ENCODE measurements around the gene AQP12B.
"Not testable (repeated sequence)": the region's sequence is repeated elsewhere in the genome, so short reads cannot be mapped to it uniquely, and the experiment has no call there.

Gene AQP12B

GRCh38 chr2:240682431-240683224 lies at the start of gene AQP12B:
Gene AQP12B (minus strand): TSS chr2:240682885. CDS start chr2:240682837, 48 bp downstream.
- DNase-seq (ENCODE audit: low read depth); H3K4me3 ChIP-seq (ENCODE audit: low read depth, low read length): not testable (repeated sequence)

- no peak overlapping the region for H3K4me3 ChIP-seq (ENCODE audit: low read depth, low read length)
- TF ChIP-seq POLR2A (IDR thresholded peaks at IDR 0.05; ENCODE audit: extremely low read depth, insufficient read length) = no peak
- TF ChIP-seq MAX (IDR thresholded peaks at IDR 0.05; ENCODE audit: low read depth, low read length) = no peak
- no peak for TF ChIP-seq MYC (IDR thresholded peaks at IDR 0.05; ENCODE audit: low read depth, low read length)
- TF ChIP-seq CTCF (IDR thresholded peaks at IDR 0.05; ENCODE audit: low read depth, low read length) = no peak
- no peak for DNase-seq (ENCODE audit: low read depth)
Measured at GRCh38 chr2:240732184-240732583, 49.5 kb upstream of the AQP12B start.

- H3K4me3 ChIP-seq (ENCODE audit: low read depth, low read length) = no peak overlapping the region
- no peak for DNase-seq (ENCODE audit: low read depth)
- TF ChIP-seq MYC (IDR thresholded peaks at IDR 0.05; ENCODE audit: low read depth, low read length) = no peak
- no peak for TF ChIP-seq POLR2A (IDR thresholded peaks at IDR 0.05; ENCODE audit: extremely low read depth, insufficient read length)
- TF ChIP-seq MAX (IDR thresholded peaks at IDR 0.05; ENCODE audit: low read depth, low read length) = no peak
- TF ChIP-seq CTCF (IDR thresholded peaks at IDR 0.05; ENCODE audit: low read depth, low read length) = no peak
Measured at GRCh38 chr2:240731178-240731545, 48.5 kb upstream of the AQP12B start.

GRCh38 chr2:240730501-240731177 lies 48.0 kb upstream of the AQP12B start:
- TF ChIP-seq CTCF (IDR thresholded peaks at IDR 0.05; ENCODE audit: low read depth, low read length) (no peak), MYC (IDR thresholded peaks at IDR 0.05; ENCODE audit: low read depth, low read length) (no peak), MAX (IDR thresholded peaks at IDR 0.05; ENCODE audit: low read depth, low read length) (no peak), POLR2A (IDR thresholded peaks at IDR 0.05; ENCODE audit: extremely low read depth, insufficient read length) (no peak)
- H3K4me3 ChIP-seq (ENCODE audit: low read depth, low read length) = no peak overlapping the region
- no peak for DNase-seq (ENCODE audit: low read depth)

GRCh38 chr2:240728827-240729226 lies 46.1 kb upstream of the AQP12B start:
- no peak for DNase-seq (ENCODE audit: low read depth)
- TF ChIP-seq CTCF (IDR thresholded peaks at IDR 0.05; ENCODE audit: low read depth, low read length) (no peak), MYC (IDR thresholded peaks at IDR 0.05; ENCODE audit: low read depth, low read length) (no peak), MAX (IDR thresholded peaks at IDR 0.05; ENCODE audit: low read depth, low read length) (no peak), POLR2A (IDR thresholded peaks at IDR 0.05; ENCODE audit: extremely low read depth, insufficient read length) (no peak)
- no peak overlapping the region for H3K4me3 ChIP-seq (ENCODE audit: low read depth, low read length)

- no peak for DNase-seq (ENCODE audit: low read depth)
- no peak overlapping the region for H3K4me3 ChIP-seq (ENCODE audit: low read depth, low read length)
- TF ChIP-seq CTCF (IDR thresholded peaks at IDR 0.05; ENCODE audit: low read depth, low read length) = no peak
- no peak for TF ChIP-seq MAX (IDR thresholded peaks at IDR 0.05; ENCODE audit: low read depth, low read length)
- no peak for TF ChIP-seq MYC (IDR thresholded peaks at IDR 0.05; ENCODE audit: low read depth, low read length)
- no peak for TF ChIP-seq POLR2A (IDR thresholded peaks at IDR 0.05; ENCODE audit: extremely low read depth, insufficient read length)
Measured at GRCh38 chr2:240728361-240728760, 45.7 kb upstream of the AQP12B start.

Measured in NB4 (cell line).